Neural cell (in vitro differentiated cells): ENCODE data around the gene RAET1G.

Experiments used
- CTCF ChIP-seq: fragments of 450-650 bp; IDR thresholded peaks from 2 replicates; pipeline ENCODE4 v1.5.1; 2014; ENCODE audit warnings: antibody characterized with exemption, mild to moderate bottlenecking, moderate library complexity; ENCODE audit not compliant: poor library complexity, severe bottlenecking
- EZH2 ChIP-seq: fragments of 200-600, 300-800 bp; shearing (Covaris generic), sonication (generic); IDR thresholded peaks from 2 replicates; pipeline ENCODE4 v1.6.1; 2014; ENCODE audit warnings: antibody characterized with exemption, low read length, borderline replicate concordance, mild to moderate bottlenecking; ENCODE audit not compliant: insufficient read depth, poor library complexity, severe bottlenecking
- MXI1 ChIP-seq: fragments of 450-650 bp; conservative IDR thresholded peaks from 2 replicates; pipeline ENCODE4 v1.6.1; 2014; ENCODE audit warnings: antibody characterized with exemption, mild to moderate bottlenecking; ENCODE audit not compliant: poor library complexity, severe bottlenecking

- TF ChIP-seq CTCF (no peak), MXI1 (no peak), EZH2 (peak; percentile 75)
These were observed 15.8 kb upstream of the RAET1G start for GRCh38 chr6:149938571-149939355.
